Umbilical cord (tissue), 2 donors: ENCODE results near the gene SH2D3A. TPM values are rescaled to one million over a fixed set of nuclear protein-coding genes. Genes with fewer than 3 reads are reported as not detected.

Source experiments
- DNase-seq: peaks from one replicate; pipeline ENCODE4 v3.0.0-alpha.2; 2015; ENCODE audit warnings: low spot score
- total RNA-seq: library from RNA; depleted of rRNA; stranded (reverse); fragments of >200 nt; gene quantifications from one replicate; pipeline ENCODE4 v1.2.3, GENCODE V29; 2014; ENCODE audit warnings: low replicate concordance; ENCODE audit not compliant: insufficient read depth

SH2D3A gene
- total RNA-seq, 1 donor from 2014 or later: 6.3 TPM

- no peak for DNase-seq
These were observed 58.9 kb downstream of the SH2D3A start for GRCh38 chr19:6708346-6708745.

GRCh38 chr19:6707658-6708018 lies 59.6 kb downstream of the SH2D3A start:
- DNase-seq: no peak

DNA sequence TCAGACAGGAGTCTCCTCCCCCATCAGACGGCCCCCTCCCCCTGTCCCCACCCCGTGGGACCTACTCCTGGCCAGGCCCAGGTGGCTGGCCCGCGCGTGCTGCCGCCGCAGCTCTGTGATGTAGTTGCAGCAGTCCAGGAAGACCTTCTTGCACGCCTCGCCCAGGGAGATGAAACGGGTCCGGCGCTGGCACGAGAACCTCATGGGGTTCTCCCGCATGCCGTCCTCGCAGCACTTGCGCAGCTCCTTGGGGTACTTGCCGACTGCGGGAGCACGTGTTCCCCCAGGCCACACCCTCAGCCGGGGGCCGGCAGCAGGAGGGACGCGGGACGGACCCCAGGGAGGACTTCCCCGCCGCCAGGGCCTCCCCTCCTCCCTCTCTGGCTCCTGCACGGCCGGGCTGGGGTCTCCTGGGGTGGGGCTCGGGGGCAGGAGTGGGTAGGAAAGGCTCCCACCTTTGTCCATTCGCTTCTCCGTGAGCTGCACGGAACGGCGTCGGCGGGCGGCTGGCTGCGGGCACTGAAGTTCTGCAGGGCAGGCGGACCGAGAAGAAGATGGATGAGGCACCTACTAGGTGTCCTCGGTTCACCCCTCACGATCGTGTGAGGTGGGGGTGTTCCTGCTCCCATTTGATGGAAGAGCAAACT lies 60.1 kb downstream of the SH2D3A start:
- no peak for DNase-seq

DNA sequence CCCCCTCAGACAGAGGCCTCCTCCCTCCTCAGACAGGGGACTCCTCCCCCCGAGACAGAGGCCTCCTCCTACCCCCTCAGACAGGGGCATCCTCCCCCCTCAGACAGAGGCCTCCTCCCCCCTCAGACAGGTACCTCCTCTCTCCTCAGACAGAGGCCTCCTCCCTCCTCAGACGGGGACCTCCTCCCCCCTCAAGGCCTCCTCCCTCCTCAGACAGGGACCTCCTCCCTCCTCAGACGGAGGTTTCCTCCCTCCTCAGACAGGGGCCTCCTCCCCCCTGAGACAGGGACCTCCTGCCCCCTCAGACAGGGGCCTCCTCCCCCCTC lies 60.6 kb downstream of the SH2D3A start:
- DNase-seq: no peak

GRCh38 chr19:6705931-6706632 lies 61.2 kb downstream of the SH2D3A start:
- DNase-seq: no peak

Other genes with a start within 250 kb of the SH2D3A start
- gene TNFSF9, start 236.4 kb downstream of the SH2D3A start, total RNA-seq: not detected
- not detected for gene CD70, start 176.3 kb downstream of the SH2D3A start, total RNA-seq
- gene TNFSF14, start 97.3 kb downstream of the SH2D3A start, total RNA-seq: 0.72 TPM
- 48.4 TPM for gene C3, start 46.8 kb downstream of the SH2D3A start, total RNA-seq
- gene GPR108, start 29.9 kb downstream of the SH2D3A start, total RNA-seq: 36.8 TPM
- 79.2 TPM for gene TRIP10, start 27.8 kb downstream of the SH2D3A start, total RNA-seq
- 8.2 TPM for gene VAV1, start 5.3 kb upstream of the SH2D3A start, total RNA-seq
- 13.2 TPM for gene ADGRE1, start 120.1 kb upstream of the SH2D3A start, total RNA-seq